CD14-positive monocyte (primary cell): ENCODE data around the gene COQ6. TPM values are rescaled to one million over a fixed set of nuclear protein-coding genes. Genes with fewer than 3 reads are reported as not detected.

Experiments used
- DNase-seq, 3 donors: peaks; one replicate each; pipeline ENCODE4 v3.0.0-alpha.2; 2011 to 2022
- H2AFZ ChIP-seq: 2 replicates; pipeline ENCODE4 v1.6.0; 2012; ENCODE audit warnings: mild to moderate bottlenecking, low read depth, low read length, inconsistent platforms; ENCODE audit not compliant: insufficient read depth, poor library complexity, severe bottlenecking
- H3K27ac ChIP-seq, 2 donors: 1 replicate in 1 of 2; 2 replicates in 1 of 2; pipeline ENCODE4 v1.5.1; 2012 to 2013; ENCODE audit warnings: low read length in 2 of 2, control low read depth in 1 of 2, inconsistent platforms in 1 of 2, low read depth in 1 of 2, mild to moderate bottlenecking in 1 of 2
- H3K27me3 ChIP-seq, 2 donors: one replicate each; pipeline versions ENCODE4 v1.6.0 to v1.6.1; 2011 to 2013; ENCODE audit warnings: low read length in 2 of 2; ENCODE audit not compliant: control insufficient read depth in 2 of 2, insufficient read depth in 2 of 2
- H3K36me3 ChIP-seq, 2 donors: replicated peaks in 1 of 2; 1 replicate in 1 of 2; 2 replicates in 1 of 2; pipeline versions ENCODE4 v1.5.1 to v1.6.1; 2012 to 2013; ENCODE audit warnings: low read length in 2 of 2, control low read depth in 1 of 2, inconsistent platforms in 1 of 2, mild to moderate bottlenecking in 1 of 2; ENCODE audit not compliant: insufficient read depth in 2 of 2, control insufficient read depth in 1 of 2
- H3K4me1 ChIP-seq, 2 donors: 1 replicate in 1 of 2; 2 replicates in 1 of 2; pipeline versions ENCODE4 v1.5.1 to v1.6.1; 2012 to 2013; ENCODE audit warnings: low read length in 2 of 2, control low read depth in 1 of 2, inconsistent platforms in 1 of 2, mild to moderate bottlenecking in 1 of 2, moderate library complexity in 1 of 2; ENCODE audit not compliant: insufficient read depth in 2 of 2, control insufficient read depth in 1 of 2
- H3K4me2 ChIP-seq: replicated peaks from 2 replicates; pipeline ENCODE3; 2012; ENCODE audit warnings: low read length, moderate library complexity, mild to moderate bottlenecking; ENCODE audit not compliant: poor library complexity, severe bottlenecking; ENCODE audit errors: extremely low read depth
- H3K4me3 ChIP-seq, 3 experiments: fragments of 200-600 bp in 1 of 3; sonication (generic) in 1 of 3; replicated peaks in 1 of 3; 1 replicate in 2 of 3; 2 replicates in 1 of 3; pipeline ENCODE4 v1.5.1; 2011 to 2013; ENCODE audit warnings: low read length in 3 of 3, mild to moderate bottlenecking in 3 of 3, control low read depth in 2 of 3, low read depth in 2 of 3, inconsistent platforms in 1 of 3, moderate library complexity in 1 of 3
- H3K79me2 ChIP-seq: 2 replicates; pipeline ENCODE4 v1.6.0; 2012; ENCODE audit warnings: mild to moderate bottlenecking, control low read depth, inconsistent platforms, low read length, moderate library complexity; ENCODE audit not compliant: insufficient read depth
- H3K9ac ChIP-seq: 2 replicates; pipeline ENCODE4 v1.6.0; 2017; ENCODE audit warnings: low read length, mild to moderate bottlenecking; ENCODE audit not compliant: insufficient read depth, poor library complexity, severe bottlenecking
- H3K9me3 ChIP-seq, 2 donors: replicated peaks in 1 of 2; 1 replicate in 1 of 2; 2 replicates in 1 of 2; pipeline versions ENCODE4 v1.5.1 to v1.6.1; 2012 to 2013; ENCODE audit warnings: low read length in 2 of 2, control low read depth in 1 of 2; ENCODE audit not compliant: control insufficient read depth in 1 of 2, insufficient read depth in 1 of 2
- H4K20me1 ChIP-seq: 2 replicates; pipeline ENCODE4 v1.6.0; 2012; ENCODE audit warnings: mild to moderate bottlenecking, low read length, control low read depth, moderate library complexity; ENCODE audit not compliant: insufficient read depth
- H3K27ac Mint-ChIP-seq, 7 donors: one replicate each; pipeline ENCODE4 v1.8.0; 2020; ENCODE audit warnings: mild to moderate bottlenecking in 7 of 7, mixed read lengths in 7 of 7, moderate library complexity in 6 of 7, inconsistent platforms in 2 of 7
- H3K27me3 Mint-ChIP-seq, 3 donors: one replicate each; pipeline ENCODE4 v1.8.0; 2021 to 2022; ENCODE audit warnings: low read depth in 3 of 3, mild to moderate bottlenecking in 3 of 3, mixed read lengths in 3 of 3, moderate library complexity in 3 of 3, inconsistent platforms in 1 of 3
- H3K36me3 Mint-ChIP-seq, 2 donors: one replicate each; pipeline ENCODE4 v1.8.0; 2020; ENCODE audit warnings: mixed read lengths in 2 of 2, inconsistent platforms in 1 of 2, mild to moderate bottlenecking in 1 of 2
- H3K4me1 Mint-ChIP-seq: one replicate; pipeline ENCODE4 v1.8.0; 2020; ENCODE audit warnings: mild to moderate bottlenecking, mixed read lengths
- H3K4me3 Mint-ChIP-seq, 2 donors: one replicate each; pipeline ENCODE4 v1.8.0; 2020; ENCODE audit warnings: mild to moderate bottlenecking in 2 of 2, mixed read lengths in 2 of 2, moderate library complexity in 1 of 2
- H3K9me3 Mint-ChIP-seq, 7 donors: one replicate each; pipeline ENCODE4 v1.8.0; 2020 to 2022; ENCODE audit warnings: mixed read lengths in 7 of 7, mild to moderate bottlenecking in 6 of 7, moderate library complexity in 6 of 7, inconsistent platforms in 2 of 7
- CTCF ChIP-seq: fragments of 200-600 bp; IDR thresholded peaks from one replicate; pipeline ENCODE4 v1.8.0; 2022; ENCODE audit warnings: antibody characterized with exemption, mild to moderate bottlenecking
- WGBS: methylation state at CpG from one replicate; pipeline ENCODE4 v1.1.5; 2013; ENCODE audit warnings: missing lambda C conversion rate; ENCODE audit not compliant: insufficient coverage; 5-methylcytosine and 5-hydroxymethylcytosine counted together
- intact Hi-C, 2 donors: fragments of 100-400 bp; cut with micrococcal nuclease; formaldehyde crosslinking; loops; one replicate each; pipeline versions ENCODE4 v1.15.0 to v1.15.1; 2023
- polyA plus RNA-seq, 3 donors: library from polyadenylated mRNA; depleted of rRNA in 1 of 3; unstranded in 2 of 3; stranded (reverse) in 1 of 3; fragments of 300-500 nt in 2 of 3; fragments of >200 nt in 1 of 3; fragmentation: Illumina TruSeq in 2 of 3; gene quantifications; 1 replicate in 2 of 3; 2 replicates in 1 of 3; pipeline ENCODE4 v1.2.3, GENCODE V29; 2012 to 2021

Gene COQ6
- polyA plus RNA-seq, 3 donors, result 14.1 to 21.1 (median 14.6) TPM

GRCh38 chr14:73924337-73924736 is 25.8 kb upstream of the COQ6 start:
- H3K79me2 ChIP-seq, result peaks cover 5% of the 10 kb centered on the region
- H3K4me1 Mint-ChIP-seq, result no peaks in the 10 kb centered on the region
- H3K4me3 Mint-ChIP-seq, result no peak overlapping the region
- H3K9me3 Mint-ChIP-seq, result peaks cover 0 to 2% (median 0%) of the 10 kb centered on the region in 7 donors
- H3K27ac ChIP-seq, result no peak overlapping the region
- no peak overlapping the region for H2AFZ ChIP-seq
- WGBS, result 100% methylated on average over 1 of the region's 5 CpGs
- H3K36me3 Mint-ChIP-seq, result peaks cover 86 to 96% of the 10 kb centered on the region in 2 donors
- DNase-seq, result no peak
- H4K20me1 ChIP-seq, result peaks cover 4% of the 10 kb centered on the region
- peak overlapping the region in 2 of 7 donors; percentile 5 to 71 for H3K27ac Mint-ChIP-seq
- H3K36me3 ChIP-seq, result peaks cover 92 to 99% of the 10 kb centered on the region in 2 donors
- H3K4me1 ChIP-seq, result no peaks in the 10 kb centered on the region
- no peak overlapping the region for H3K9ac ChIP-seq
- no peak for TF ChIP-seq CTCF
- intact Hi-C loops, result no loop called here
- no peaks in the 10 kb centered on the region for H3K27me3 Mint-ChIP-seq
- no peak overlapping the region for H3K4me3 ChIP-seq
- no peak overlapping the region for H3K4me2 ChIP-seq
- H3K9me3 ChIP-seq, result no peaks in the 10 kb centered on the region
- no peaks in the 10 kb centered on the region for H3K27me3 ChIP-seq

GRCh38 chr14:73935666-73936065 is 14.4 kb upstream of the COQ6 start:
- no peaks in the 10 kb centered on the region for H3K4me1 Mint-ChIP-seq
- peaks cover 0 to 2% (median 0%) of the 10 kb centered on the region in 3 donors for H3K27me3 Mint-ChIP-seq
- H3K27ac ChIP-seq, result no peak overlapping the region
- TF ChIP-seq CTCF, result peak; percentile 50
- intact Hi-C loops, result no loop called here
- peaks cover 53 to 75% of the 10 kb centered on the region in 2 donors for H3K36me3 ChIP-seq
- no CpG with 5 or more reads among the region's 2 CpGs for WGBS
- no peaks in the 10 kb centered on the region for H3K9me3 ChIP-seq
- no peak overlapping the region for H3K4me3 Mint-ChIP-seq
- DNase-seq, result no peak
- H3K36me3 Mint-ChIP-seq, result peaks cover 52 to 69% of the 10 kb centered on the region in 2 donors
- no peaks in the 10 kb centered on the region for H4K20me1 ChIP-seq
- H3K4me1 ChIP-seq, result no peaks in the 10 kb centered on the region
- no peak overlapping the region for H3K27ac Mint-ChIP-seq
- H3K79me2 ChIP-seq, result no peaks in the 10 kb centered on the region
- no peak overlapping the region for H3K9ac ChIP-seq
- H3K9me3 Mint-ChIP-seq, result peaks cover 0 to 2% (median 0%) of the 10 kb centered on the region in 7 donors
- H3K27me3 ChIP-seq, result no peaks in the 10 kb centered on the region
- no peak overlapping the region for H3K4me2 ChIP-seq
- no peak overlapping the region for H2AFZ ChIP-seq
- no peak overlapping the region for H3K4me3 ChIP-seq
